Tibial nerve (tissue), 4 donors: ENCODE results near the gene POF1B. TPM values are rescaled to one million over a fixed set of nuclear protein-coding genes. Genes with fewer than 3 reads are reported as not detected.

Source experiments
- DNase-seq, 2 donors: peaks; one replicate each; pipeline ENCODE4 v3.0.0-alpha.2; 2019; ENCODE audit warnings: low spot score in 2 of 2
- H3K27ac ChIP-seq, 4 donors: fragments of 200-600 bp; sonication (generic) in 3 of 4; one replicate each; pipeline ENCODE4 v1.5.1; 2017 to 2019; ENCODE audit warnings: mild to moderate bottlenecking in 1 of 4
- H3K27me3 ChIP-seq, 2 donors: fragments of 200-600 bp; sonication (generic) in 1 of 2; one replicate each; pipeline versions ENCODE4 v1.5.1 to v1.6.0; 2017 to 2019
- H3K36me3 ChIP-seq, 3 donors: fragments of 200-600 bp; sonication (generic); one replicate each; pipeline ENCODE4 v1.5.1; 2018 to 2019
- H3K4me1 ChIP-seq, 4 donors: fragments of 200-600 bp; sonication (generic) in 3 of 4; one replicate each; pipeline ENCODE4 v1.5.1; 2017 to 2019
- H3K4me3 ChIP-seq, 4 donors: fragments of 200-600 bp; sonication (generic) in 3 of 4; one replicate each; pipeline ENCODE4 v1.5.1; 2017 to 2019; ENCODE audit warnings: mild to moderate bottlenecking in 1 of 4, moderate library complexity in 1 of 4
- H3K9me3 ChIP-seq, 4 donors: fragments of 200-600 bp; sonication (generic) in 3 of 4; one replicate each; pipeline ENCODE4 v1.5.1; 2017 to 2019
- EP300 ChIP-seq, 2 donors: sonication (generic); formaldehyde crosslinking; IDR thresholded peaks; one replicate each; pipeline ENCODE4 v1.6.1; 2017; ENCODE audit warnings: antibody characterized with exemption in 2 of 2, mild to moderate bottlenecking in 1 of 2
- POLR2A ChIP-seq, 2 donors: fragments of 450-650 bp; IDR thresholded peaks; one replicate each; pipeline ENCODE4 v1.6.1; 2017; ENCODE audit warnings: antibody characterized with exemption in 2 of 2, mild to moderate bottlenecking in 2 of 2, moderate library complexity in 2 of 2
- WGBS, 2 donors: methylation state at CpG; one replicate each; pipeline ENCODE4 v1.1.5; 2018; 5-methylcytosine and 5-hydroxymethylcytosine counted together
- total RNA-seq, 4 donors: library from RNA; depleted of rRNA; stranded (reverse); fragments of >200 nt; gene quantifications; one replicate each; pipeline ENCODE4 v1.1.0, GENCODE V29; 2016
- TF ChIP-seq, protein P1 (sequence below), 5 experiments: fragments of 200-600 bp in 3 of 5; fragments of 450-650 bp in 2 of 5; sonication (generic) in 3 of 5; IDR thresholded peaks; one replicate each; pipeline ENCODE4 v1.5.1; 2016 to 2019; ENCODE audit warnings: antibody characterized with exemption in 5 of 5, mild to moderate bottlenecking in 3 of 5, moderate library complexity in 2 of 5

The POF1B gene
- total RNA-seq, 4 donors from 2014 or later = 0.44 to 0.63 TPM; not detected in 2

DNA sequence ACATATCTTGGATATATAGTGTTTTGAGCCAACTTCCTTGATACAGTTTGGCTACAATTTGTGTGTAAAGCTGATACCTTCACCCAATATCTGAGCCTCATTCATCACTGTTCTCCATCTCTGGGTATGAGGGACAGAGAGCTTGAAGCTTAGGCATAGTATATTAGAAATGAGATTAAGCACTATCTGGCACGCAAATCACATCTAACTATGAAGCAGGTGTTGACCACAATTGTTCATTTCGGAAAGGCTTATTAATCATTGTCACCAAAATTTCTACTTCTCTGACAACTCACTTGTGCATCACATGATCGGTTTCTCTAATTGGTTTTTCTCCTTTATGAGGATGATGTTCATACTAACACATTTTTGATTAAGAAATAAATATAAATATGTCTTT is 2.1 kb upstream of the POF1B start:
- H3K27me3 ChIP-seq = no peaks in the 10 kb centered on the region
- H3K27ac ChIP-seq = no peak overlapping the region
- H3K36me3 ChIP-seq = no peaks in the 10 kb centered on the region
- 79 to 89% methylated on average over 3 of the region's 3 CpGs for WGBS, 2 donors
- no peaks in the 10 kb centered on the region for H3K9me3 ChIP-seq
- DNase-seq = no peak
- H3K4me3 ChIP-seq = no peak overlapping the region
- TF ChIP-seq, protein P1, sequence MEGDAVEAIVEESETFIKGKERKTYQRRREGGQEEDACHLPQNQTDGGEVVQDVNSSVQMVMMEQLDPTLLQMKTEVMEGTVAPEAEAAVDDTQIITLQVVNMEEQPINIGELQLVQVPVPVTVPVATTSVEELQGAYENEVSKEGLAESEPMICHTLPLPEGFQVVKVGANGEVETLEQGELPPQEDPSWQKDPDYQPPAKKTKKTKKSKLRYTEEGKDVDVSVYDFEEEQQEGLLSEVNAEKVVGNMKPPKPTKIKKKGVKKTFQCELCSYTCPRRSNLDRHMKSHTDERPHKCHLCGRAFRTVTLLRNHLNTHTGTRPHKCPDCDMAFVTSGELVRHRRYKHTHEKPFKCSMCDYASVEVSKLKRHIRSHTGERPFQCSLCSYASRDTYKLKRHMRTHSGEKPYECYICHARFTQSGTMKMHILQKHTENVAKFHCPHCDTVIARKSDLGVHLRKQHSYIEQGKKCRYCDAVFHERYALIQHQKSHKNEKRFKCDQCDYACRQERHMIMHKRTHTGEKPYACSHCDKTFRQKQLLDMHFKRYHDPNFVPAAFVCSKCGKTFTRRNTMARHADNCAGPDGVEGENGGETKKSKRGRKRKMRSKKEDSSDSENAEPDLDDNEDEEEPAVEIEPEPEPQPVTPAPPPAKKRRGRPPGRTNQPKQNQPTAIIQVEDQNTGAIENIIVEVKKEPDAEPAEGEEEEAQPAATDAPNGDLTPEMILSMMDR (IDR thresholded peaks at IDR 0.05) = no peak
- no peak for TF ChIP-seq POLR2A (IDR thresholded peaks at IDR 0.05)
- TF ChIP-seq EP300 (IDR thresholded peaks at IDR 0.05) = no peak
- no peaks in the 10 kb centered on the region for H3K4me1 ChIP-seq

DNA sequence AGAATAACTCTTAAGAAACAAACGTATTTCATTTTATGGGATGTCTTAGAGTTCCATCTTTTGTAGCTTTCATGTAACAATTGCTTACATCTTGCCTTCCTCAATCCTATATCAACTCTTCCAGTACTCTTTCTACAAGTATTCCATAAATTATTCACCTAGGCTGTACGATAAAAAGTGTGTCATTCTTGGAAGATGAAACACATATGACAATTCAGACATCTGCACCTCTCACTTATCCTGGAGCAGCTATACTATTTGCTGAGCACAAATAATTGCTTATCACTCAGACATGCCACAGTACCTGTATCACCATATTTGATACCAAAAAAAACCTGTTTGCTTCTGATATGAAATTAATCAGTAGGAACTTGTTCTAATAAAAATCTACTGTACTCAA is 1.0 kb downstream of the POF1B start:
- TF ChIP-seq, protein P1 (IDR thresholded peaks at IDR 0.05) = no peak
- TF ChIP-seq EP300 (IDR thresholded peaks at IDR 0.05) (no peak), POLR2A (IDR thresholded peaks at IDR 0.05) (no peak)
- WGBS, 2 donors = 61 to 68% methylated on average over 2 of the region's 2 CpGs

DNA sequence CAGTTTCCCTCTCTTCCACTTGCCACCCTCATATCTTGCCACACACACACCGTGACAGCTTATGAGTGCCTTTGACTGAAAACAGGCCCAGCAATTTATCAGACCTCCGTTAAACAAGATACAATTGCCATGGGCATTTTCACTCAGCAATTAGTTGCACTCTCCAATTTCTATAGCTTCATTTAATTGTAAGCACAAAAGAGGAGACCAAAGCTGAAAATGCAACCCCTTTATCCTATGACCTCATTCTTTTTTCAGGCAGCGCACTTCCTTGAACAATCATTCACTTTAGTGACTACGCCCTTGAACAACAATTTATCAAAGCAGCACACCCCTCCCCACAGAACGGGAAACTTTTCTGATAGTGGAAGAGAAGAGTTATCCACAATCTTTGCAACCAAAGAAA is 4.1 kb downstream of the POF1B start:
- DNase-seq = no peak
- no peak overlapping the region for H3K27ac ChIP-seq
- no peaks in the 10 kb centered on the region for H3K27me3 ChIP-seq
- H3K36me3 ChIP-seq = no peaks in the 10 kb centered on the region
- no peak overlapping the region for H3K4me3 ChIP-seq
- no peaks in the 10 kb centered on the region for H3K9me3 ChIP-seq
- H3K4me1 ChIP-seq = no peaks in the 10 kb centered on the region
- WGBS, 2 donors = 29 to 36% methylated on average over 5 of the region's 5 CpGs
- TF ChIP-seq, protein P1 (IDR thresholded peaks at IDR 0.05) = no peak
- TF ChIP-seq POLR2A (IDR thresholded peaks at IDR 0.05) (no peak), EP300 (IDR thresholded peaks at IDR 0.05) (no peak)

More for the DNA sequence above, 1.0 kb downstream of the POF1B start:
- no peak for DNase-seq
- Histone ChIP-seq H3K4me3 (no peak overlapping the region), H3K9me3 (no peaks in the 10 kb centered on the region), H3K27me3 (no peaks in the 10 kb centered on the region), H3K4me1 (no peaks in the 10 kb centered on the region), H3K36me3 (no peaks in the 10 kb centered on the region), H3K27ac (no peak overlapping the region)

DNA sequence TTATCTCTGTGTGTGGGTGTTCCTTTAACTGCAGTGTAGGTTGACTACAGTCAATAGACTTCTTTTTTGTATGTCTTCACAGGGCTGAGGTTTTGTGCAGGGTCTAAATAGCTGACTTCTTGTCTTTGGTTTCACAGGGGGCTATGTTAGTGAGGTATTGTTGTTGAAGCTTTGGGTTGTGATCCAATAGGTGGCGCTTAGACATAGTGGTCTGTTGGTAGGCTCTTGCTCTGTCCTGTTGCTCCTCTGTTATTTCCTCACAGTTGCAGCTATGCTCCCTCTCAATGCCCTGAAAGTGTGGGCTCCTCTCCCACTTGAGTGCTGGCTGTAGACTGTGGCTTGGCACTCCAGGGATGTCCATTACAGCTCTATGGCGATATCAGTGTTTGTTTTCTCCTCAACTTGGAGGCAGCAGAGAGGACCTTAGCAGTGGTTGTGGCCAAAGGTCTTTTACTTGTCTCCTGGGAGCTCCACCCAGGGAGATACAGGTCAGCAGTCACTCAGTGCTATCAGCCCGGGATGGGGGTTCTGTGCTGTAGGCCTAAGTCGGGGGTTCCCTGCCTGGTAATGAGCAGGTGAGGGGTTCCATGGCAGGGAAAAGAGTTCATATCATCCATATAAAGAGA is 14.0 kb downstream of the POF1B start:
- TF ChIP-seq EP300 (IDR thresholded peaks at IDR 0.05) (no peak), POLR2A (IDR thresholded peaks at IDR 0.05) (no peak)
- TF ChIP-seq, protein P1 (IDR thresholded peaks at IDR 0.05) = no peak
- 48 to 68% methylated on average over 3 to 4 of the region's 4 CpGs for WGBS, 2 donors
- DNase-seq = no peak
- Histone ChIP-seq H3K27ac (no peak overlapping the region), H3K27me3 (no peaks in the 10 kb centered on the region), H3K4me1 (no peaks in the 10 kb centered on the region), H3K4me3 (no peak overlapping the region), H3K36me3 (no peaks in the 10 kb centered on the region), H3K9me3 (no peaks in the 10 kb centered on the region)

DNA sequence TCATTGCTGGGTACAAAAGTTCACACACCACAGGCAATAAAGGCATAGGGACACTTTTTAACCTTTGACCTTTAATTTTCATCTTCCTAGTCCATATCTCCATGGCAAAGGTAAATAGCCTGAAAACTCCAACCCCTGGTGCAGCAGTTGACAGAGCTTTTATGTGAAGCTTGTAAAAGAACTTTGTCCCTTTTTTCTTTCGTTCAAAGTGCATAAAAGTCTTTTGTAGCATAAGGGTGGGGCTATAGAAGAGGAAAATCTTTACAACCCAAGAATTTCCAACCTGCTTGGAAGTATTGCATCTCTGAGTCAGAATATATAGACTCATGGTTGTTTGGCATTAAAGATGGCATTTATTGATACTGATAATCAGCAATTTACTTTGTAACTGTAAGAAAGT is 20.4 kb downstream of the POF1B start:
- no peak overlapping the region for H3K27ac ChIP-seq
- no peaks in the 10 kb centered on the region for H3K36me3 ChIP-seq
- no peaks in the 10 kb centered on the region for H3K4me1 ChIP-seq
- H3K9me3 ChIP-seq = no peaks in the 10 kb centered on the region
- WGBS, 2 donors = 35 to 50% methylated on average over 1 of the region's 1 CpG
- no peak overlapping the region for H3K4me3 ChIP-seq
- H3K27me3 ChIP-seq = no peaks in the 10 kb centered on the region
- no peak for TF ChIP-seq EP300 (IDR thresholded peaks at IDR 0.05)
- no peak for TF ChIP-seq POLR2A (IDR thresholded peaks at IDR 0.05)
- TF ChIP-seq, protein P1 (IDR thresholded peaks at IDR 0.05) = no peak
- no peak for DNase-seq
